Endodermal cell (in vitro differentiated cells): ENCODE measurements around the gene PURA. TPM values are rescaled to one million over a fixed set of nuclear protein-coding genes. Genes with fewer than 3 reads are reported as not detected.
A peak's percentile ranks its signal among the peaks of the same experiment; 100 is the strongest.

Experiments used
- DNase-seq: peaks from one replicate; pipeline ENCODE4 v3.0.0-alpha.2; 2017
- H3K27ac ChIP-seq: 2 replicates; pipeline ENCODE4 v1.5.1; 2013; ENCODE audit warnings: mild to moderate bottlenecking, low read depth, low read length, moderate library complexity
- H3K27me3 ChIP-seq: 2 replicates; pipeline ENCODE4 v1.6.1; 2013; ENCODE audit warnings: mild to moderate bottlenecking, low read length, moderate library complexity; ENCODE audit not compliant: insufficient read depth, control insufficient read depth, poor library complexity, severe bottlenecking
- H3K36me3 ChIP-seq: 2 replicates; pipeline ENCODE4 v1.7.0; 2013; ENCODE audit warnings: mild to moderate bottlenecking, low read length, moderate library complexity; ENCODE audit not compliant: control insufficient read depth, insufficient read depth
- H3K4me1 ChIP-seq: one replicate; pipeline ENCODE4 v1.7.0; 2013; ENCODE audit warnings: low read length; ENCODE audit not compliant: control insufficient read depth, insufficient read depth
- H3K4me3 ChIP-seq: 2 replicates; pipeline ENCODE4 v1.5.1; 2013; ENCODE audit warnings: mild to moderate bottlenecking, low read length, moderate library complexity
- H3K9ac ChIP-seq: 2 replicates; pipeline ENCODE4 v1.6.1; 2013; ENCODE audit warnings: mild to moderate bottlenecking, low read length, moderate library complexity; ENCODE audit not compliant: poor library complexity, severe bottlenecking; ENCODE audit errors: extremely low read depth
- H3K9me3 ChIP-seq: 2 replicates; pipeline ENCODE4 v1.6.1; 2013; ENCODE audit warnings: mild to moderate bottlenecking, low read length, moderate library complexity; ENCODE audit not compliant: control insufficient read depth
- H3K27ac Mint-ChIP-seq: 2 replicates; pipeline ENCODE4 v1.8.0; 2020; ENCODE audit warnings: mixed read lengths
- H3K27me3 Mint-ChIP-seq: 2 replicates; pipeline ENCODE4 v1.8.0; 2021; ENCODE audit warnings: mild to moderate bottlenecking, mixed read lengths; ENCODE audit not compliant: insufficient read depth
- H3K36me3 Mint-ChIP-seq: 2 replicates; pipeline ENCODE4 v1.8.0; 2020; ENCODE audit warnings: low read depth, mixed read lengths
- H3K4me1 Mint-ChIP-seq: 2 replicates; pipeline ENCODE4 v1.8.0; 2020; ENCODE audit warnings: mixed read lengths
- H3K4me3 Mint-ChIP-seq: 2 replicates; pipeline ENCODE4 v1.8.0; 2020; ENCODE audit warnings: mild to moderate bottlenecking, moderate library complexity, mixed read lengths
- H3K9me3 Mint-ChIP-seq: 2 replicates; pipeline ENCODE4 v1.8.0; 2020; ENCODE audit warnings: mild to moderate bottlenecking, mixed read lengths
- CTCF ChIP-seq: fragments of 200-600 bp; sonication (generic); conservative IDR thresholded peaks from 2 replicates; pipeline ENCODE4 v1.5.0; 2021; ENCODE audit warnings: antibody characterized with exemption, mild to moderate bottlenecking
- WGBS, 2 experiments: methylation state at CpG; one replicate each; pipeline versions ENCODE4 v1.1.5 to v1.1.7; 2013; ENCODE audit warnings: missing lambda C conversion rate in 2 of 2, mixed read lengths in 1 of 2; ENCODE audit not compliant: insufficient coverage in 1 of 2, insufficient read length in 1 of 2; 5-methylcytosine and 5-hydroxymethylcytosine counted together
- total RNA-seq, 2 donors: library from RNA; stranded (reverse); fragmentation: NEBNext Ultra II Directional in 1 of 2; extraction: Animal tissue kit (Norgen Biotek cat#: 25700) in 1 of 2; gene quantifications; 2 replicates in 1 of 2; 3 replicates in 1 of 2; pipeline ENCODE4 v1.2.1, GENCODE V29; 2021

Gene PURA
- total RNA-seq, 2 donors from 2014 or later: 6.8 to 7.7 TPM

GRCh38 chr5:140157032-140157781 lies 43.3 kb downstream of the PURA start:
- no peak overlapping the region for H3K27ac Mint-ChIP-seq
- Histone ChIP-seq H3K4me3 (no peak overlapping the region), H3K4me1 (no peaks in the 10 kb centered on the region), H3K9me3 (no peaks in the 10 kb centered on the region), H3K36me3 (no peaks in the 10 kb centered on the region), H3K9ac (no peak overlapping the region), H3K27me3 (no peaks in the 10 kb centered on the region), H3K27ac (no peak overlapping the region)
- peak overlapping the region; percentile 35 for H3K4me3 Mint-ChIP-seq
- 17% methylated on average over 11 to 30 of the region's 30 CpGs for WGBS, 2 experiments
- H3K9me3 Mint-ChIP-seq: no peaks in the 10 kb centered on the region
- no peaks in the 10 kb centered on the region for H3K36me3 Mint-ChIP-seq
- H3K27me3 Mint-ChIP-seq: peaks cover 10% of the 10 kb centered on the region
- TF ChIP-seq CTCF: peak; percentile 92
- H3K4me1 Mint-ChIP-seq: peaks cover 11% of the 10 kb centered on the region
- peak; percentile 97 for DNase-seq

DNA sequence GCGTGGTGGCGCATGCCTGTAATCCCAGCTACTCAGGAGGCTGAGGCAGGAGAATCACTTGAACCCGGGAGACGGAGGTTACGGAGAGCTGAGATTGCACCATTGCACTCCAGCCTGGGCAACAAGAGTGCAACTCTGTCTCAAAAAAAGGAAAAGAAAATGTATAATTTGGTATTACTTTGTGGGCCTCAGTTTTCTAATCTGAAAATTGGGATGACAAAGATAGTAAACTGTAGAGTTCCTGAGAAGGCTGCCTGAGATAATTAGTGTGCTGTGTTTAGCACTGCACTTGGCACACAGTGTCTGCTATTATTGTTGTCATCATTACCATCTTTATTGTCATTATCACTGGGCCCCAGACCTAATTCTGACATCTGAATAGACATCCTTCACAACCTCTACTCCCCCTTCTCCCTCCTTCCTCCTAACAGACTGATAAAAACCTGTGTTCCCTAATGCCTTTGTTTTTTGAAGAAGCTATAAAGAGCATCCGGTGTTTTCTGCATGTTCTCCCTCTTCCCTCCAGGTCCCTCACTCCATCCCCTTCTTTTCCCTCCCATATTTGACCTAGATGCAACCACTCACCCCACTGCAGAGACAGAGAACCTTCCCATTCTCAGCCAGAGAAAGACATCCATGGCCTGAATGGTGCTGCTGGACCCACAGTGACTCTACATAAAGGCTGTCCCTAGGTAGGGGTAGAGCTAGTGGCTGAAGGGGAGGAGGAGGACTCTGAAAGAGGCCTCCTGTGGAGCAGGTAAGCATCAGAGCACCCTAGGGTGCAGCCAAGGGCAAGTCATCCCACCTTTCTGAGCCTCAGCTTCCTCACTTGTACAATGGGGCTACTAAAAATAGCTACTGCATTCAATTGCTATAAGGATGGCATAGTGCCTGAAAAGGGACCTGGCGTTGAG lies 45.4 kb downstream of the PURA start:
- Mint-ChIP-seq H3K9me3 (no peaks in the 10 kb centered on the region), H3K36me3 (no peaks in the 10 kb centered on the region), H3K4me1 (peaks cover 2% of the 10 kb centered on the region), H3K4me3 (no peak overlapping the region), H3K27me3 (peaks cover 11% of the 10 kb centered on the region), H3K27ac (no peak overlapping the region)
- H3K27ac ChIP-seq: no peak overlapping the region
- H3K9ac ChIP-seq: no peak overlapping the region
- 82 to 85% methylated on average over 5 to 6 of the region's 7 CpGs for WGBS, 2 experiments
- H3K4me1 ChIP-seq: no peaks in the 10 kb centered on the region
- no peak overlapping the region for H3K4me3 ChIP-seq
- no peak for DNase-seq
- no peaks in the 10 kb centered on the region for H3K9me3 ChIP-seq
- H3K27me3 ChIP-seq: no peaks in the 10 kb centered on the region
- TF ChIP-seq CTCF: no peak
- no peaks in the 10 kb centered on the region for H3K36me3 ChIP-seq

- no peak for TF ChIP-seq CTCF
- Mint-ChIP-seq H3K4me1 (peaks cover 12% of the 10 kb centered on the region), H3K4me3 (no peak overlapping the region), H3K36me3 (no peaks in the 10 kb centered on the region), H3K27ac (no peak overlapping the region), H3K27me3 (peaks cover 12% of the 10 kb centered on the region), H3K9me3 (no peaks in the 10 kb centered on the region)
- peaks cover 7% of the 10 kb centered on the region for H3K4me1 ChIP-seq
- DNase-seq: no peak
- no peaks in the 10 kb centered on the region for H3K27me3 ChIP-seq
- H3K27ac ChIP-seq: no peak overlapping the region
- WGBS, 2 experiments: 89 to 100% methylated on average over 2 to 5 of the region's 5 CpGs
- no peak overlapping the region for H3K9ac ChIP-seq
- H3K9me3 ChIP-seq: no peaks in the 10 kb centered on the region
- H3K36me3 ChIP-seq: no peaks in the 10 kb centered on the region
- no peak overlapping the region for H3K4me3 ChIP-seq
Observed at GRCh38 chr5:140162275-140162674, 48.4 kb downstream of the PURA start.
